T-cell (primary cell): ENCODE results near the gene CACNA1S. TPM values are rescaled to one million over a fixed set of nuclear protein-coding genes. Genes with fewer than 3 reads are reported as not detected.

ENCODE experiments used
- ATAC-seq, 4 experiments: fragments of 200-7000 bp in 3 of 4; fragments of 150-1000 bp in 1 of 4; cut with Tn5 transposase; replicated peaks in 1 of 4; 1 replicate in 3 of 4; 2 replicates in 1 of 4; pipeline ENCODE4 v1.10.0; 2021; ENCODE audit warnings: moderate library complexity in 3 of 4, mild to moderate bottlenecking in 2 of 4, moderate number of reproducible peaks in 1 of 4
- CTCF ChIA-PET, 2 donors: fragments of 300-600 bp; sonication (Branson Sonifier 250); formaldehyde crosslinking; loops; one replicate each; lab custom pipeline; 2022; ENCODE audit warnings: antibody characterized with exemption in 2 of 2; lab: Charles Lee
- POLR2A ChIA-PET, 2 donors: fragments of 300-600 bp; sonication (Branson Sonifier 250); formaldehyde crosslinking; loops; one replicate each; lab custom pipeline; 2022; ENCODE audit warnings: antibody characterized with exemption in 2 of 2; lab: Charles Lee
- DNase-seq, 35 experiments: peaks; one replicate each; pipeline versions ENCODE4 v3.0.0 to v3.0.0-alpha.2; 2013 to 2023
- H3K27ac ChIP-seq: one replicate; pipeline ENCODE4 v1.5.1; 2013; ENCODE audit warnings: low read length
- H3K27me3 ChIP-seq, 2 experiments: replicated peaks in 1 of 2; 1 replicate in 1 of 2; 2 replicates in 1 of 2; pipeline versions ENCODE4 v1.6.1 to v1.7.0; 2013; ENCODE audit warnings: low read length in 1 of 2, mixed read lengths in 1 of 2; ENCODE audit not compliant: control insufficient read depth in 2 of 2, insufficient read depth in 2 of 2; ENCODE audit errors: extremely low read depth in 1 of 2
- H3K36me3 ChIP-seq, 2 donors: 1 replicate in 1 of 2; 2 replicates in 1 of 2; pipeline versions ENCODE4 v1.6.1 to v1.7.0; 2013; ENCODE audit warnings: low read length in 1 of 2; ENCODE audit not compliant: control insufficient read depth in 2 of 2, insufficient read depth in 1 of 2; ENCODE audit errors: extremely low read depth in 1 of 2
- H3K4me1 ChIP-seq, 2 experiments: 1 replicate in 1 of 2; 2 replicates in 1 of 2; pipeline versions ENCODE4 v1.6.1 to v1.7.0; 2013; ENCODE audit warnings: low read length in 2 of 2, mixed read lengths in 1 of 2; ENCODE audit not compliant: insufficient read depth in 2 of 2, control insufficient read depth in 1 of 2; ENCODE audit errors: extremely low read depth in 1 of 2
- H3K4me3 ChIP-seq, 2 donors: 1 replicate in 1 of 2; 2 replicates in 1 of 2; pipeline versions ENCODE4 v1.5.1 to v1.7.0; 2013; ENCODE audit warnings: mild to moderate bottlenecking in 2 of 2, low read length in 1 of 2, moderate library complexity in 1 of 2; ENCODE audit not compliant: control insufficient read depth in 1 of 2; ENCODE audit errors: extremely low read depth in 1 of 2
- H3K9me3 ChIP-seq: 2 replicates; pipeline ENCODE4 v1.7.0; 2013
- H3K27ac Mint-ChIP-seq, 2 donors: one replicate each; pipeline ENCODE4 v1.8.0; 2020 to 2021; ENCODE audit warnings: mild to moderate bottlenecking in 2 of 2, mixed read lengths in 2 of 2
- H3K27me3 Mint-ChIP-seq, 2 donors: one replicate each; pipeline ENCODE4 v1.8.0; 2021 to 2022; ENCODE audit warnings: mixed read lengths in 2 of 2
- H3K36me3 Mint-ChIP-seq: one replicate; pipeline ENCODE4 v1.8.0; 2021; ENCODE audit warnings: mixed read lengths
- H3K4me1 Mint-ChIP-seq, 3 donors: one replicate each; pipeline ENCODE4 v1.8.0; 2020 to 2022; ENCODE audit warnings: mixed read lengths in 3 of 3, mild to moderate bottlenecking in 1 of 3
- H3K4me3 Mint-ChIP-seq, 3 donors: one replicate each; pipeline ENCODE4 v1.8.0; 2020 to 2022; ENCODE audit warnings: mild to moderate bottlenecking in 3 of 3, mixed read lengths in 3 of 3, moderate library complexity in 3 of 3
- H3K9me3 Mint-ChIP-seq, 3 donors: one replicate each; pipeline ENCODE4 v1.8.0; 2020 to 2022; ENCODE audit warnings: mixed read lengths in 3 of 3
- WGBS: methylation state at CpG from one replicate; pipeline ENCODE4 v1.1.5; 2013; ENCODE audit warnings: missing lambda C conversion rate; ENCODE audit not compliant: insufficient coverage; 5-methylcytosine and 5-hydroxymethylcytosine counted together
- total RNA-seq, 35 experiments: library from RNA in 6 of 35; stranded (reverse) in 6 of 35; fragments of 120-200 nt in 1 of 35; gene quantifications; one replicate each; pipeline versions ENCODE4 v1.2.1 to v1.2.4 and lab custom pipeline; 2013 to 2026

The CACNA1S gene
- total RNA-seq, 5 donors from 2014 or later (not counting 1 experiment from before 2014, with no cell fraction given) = not detected

DNA sequence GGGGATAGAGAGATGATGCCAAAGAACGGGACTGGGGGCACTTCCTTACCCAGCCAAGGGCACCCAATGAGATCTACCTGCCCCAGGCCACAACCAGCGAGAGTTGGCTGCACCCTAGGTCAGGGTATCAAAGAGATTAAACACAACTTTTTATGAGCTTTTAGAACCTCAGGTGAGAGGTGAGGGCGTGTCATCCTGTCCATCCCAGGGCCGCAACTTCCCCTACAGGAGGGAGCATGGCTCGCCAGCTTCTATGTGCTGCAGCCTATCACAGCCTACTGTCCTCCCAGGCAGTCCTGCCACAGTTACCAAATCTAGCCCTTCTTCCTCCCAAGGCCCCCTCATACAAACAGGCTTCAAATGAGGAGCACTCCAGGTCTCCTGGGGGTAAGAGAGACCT, 29.2 kb upstream of the CACNA1S start:
- H3K4me3 ChIP-seq = no peak overlapping the region
- H3K27ac Mint-ChIP-seq = no peak overlapping the region
- H3K9me3 Mint-ChIP-seq = no peaks in the 10 kb centered on the region
- no peaks in the 10 kb centered on the region for H3K4me1 Mint-ChIP-seq
- no peak overlapping the region for H3K27ac ChIP-seq
- H3K36me3 Mint-ChIP-seq = peaks cover 66% of the 10 kb centered on the region
- peaks cover 32 to 58% of the 10 kb centered on the region in 2 donors for H3K36me3 ChIP-seq
- no peaks in the 10 kb centered on the region for H3K27me3 ChIP-seq
- POLR2A ChIA-PET = interaction anchor here in 1 of 2 donors (0.6 kb wide), 1 partner anchor 28 kb away, joined by 5 read pairs; no protein-coding TSS in a partner anchor
- CTCF ChIA-PET = no interaction called here
- no peaks in the 10 kb centered on the region for H3K9me3 ChIP-seq
- H3K27me3 Mint-ChIP-seq = no peaks in the 10 kb centered on the region
- ATAC-seq = no peak
- no peaks in the 10 kb centered on the region for H3K4me1 ChIP-seq
- DNase-seq = no peak
- no peak overlapping the region for H3K4me3 Mint-ChIP-seq
- WGBS = 86% methylated on average over 2 of the region's 5 CpGs

DNA sequence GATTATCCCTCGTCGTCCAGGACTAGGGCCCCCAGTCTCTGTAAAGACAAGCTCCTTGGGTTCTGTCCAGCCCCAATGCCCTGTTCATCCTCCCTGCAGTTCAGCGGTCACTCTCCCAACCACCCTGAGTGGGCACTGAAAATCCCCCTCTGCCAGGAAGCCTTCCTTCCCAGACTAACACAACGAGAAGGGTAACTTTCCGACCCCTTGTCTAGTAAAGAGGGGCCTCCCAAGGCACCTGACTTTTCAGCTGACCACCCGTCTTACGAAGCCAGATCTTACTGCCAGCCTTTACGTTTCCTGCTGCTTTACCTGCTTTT, 28.7 kb upstream of the CACNA1S start:
- no peak for DNase-seq
- Mint-ChIP-seq H3K27me3 (no peaks in the 10 kb centered on the region), H3K4me1 (no peaks in the 10 kb centered on the region), H3K4me3 (no peak overlapping the region), H3K36me3 (peaks cover 62% of the 10 kb centered on the region), H3K9me3 (no peaks in the 10 kb centered on the region), H3K27ac (no peak overlapping the region)
- no peaks in the 10 kb centered on the region for H3K9me3 ChIP-seq
- H3K27me3 ChIP-seq = no peaks in the 10 kb centered on the region
- ChIA-PET CTCF (no interaction called here), POLR2A (interaction anchor here in 1 of 2 donors (0.6 kb wide), 1 partner anchor 27 kb away, joined by 5 read pairs; no protein-coding TSS in a partner anchor)
- no peak for ATAC-seq
- no peaks in the 10 kb centered on the region for H3K4me1 ChIP-seq
- H3K27ac ChIP-seq = no peak overlapping the region
- 97% methylated on average over 8 of the region's 8 CpGs for WGBS
- H3K4me3 ChIP-seq = no peak overlapping the region
- peaks cover 32 to 57% of the 10 kb centered on the region in 2 donors for H3K36me3 ChIP-seq

DNA sequence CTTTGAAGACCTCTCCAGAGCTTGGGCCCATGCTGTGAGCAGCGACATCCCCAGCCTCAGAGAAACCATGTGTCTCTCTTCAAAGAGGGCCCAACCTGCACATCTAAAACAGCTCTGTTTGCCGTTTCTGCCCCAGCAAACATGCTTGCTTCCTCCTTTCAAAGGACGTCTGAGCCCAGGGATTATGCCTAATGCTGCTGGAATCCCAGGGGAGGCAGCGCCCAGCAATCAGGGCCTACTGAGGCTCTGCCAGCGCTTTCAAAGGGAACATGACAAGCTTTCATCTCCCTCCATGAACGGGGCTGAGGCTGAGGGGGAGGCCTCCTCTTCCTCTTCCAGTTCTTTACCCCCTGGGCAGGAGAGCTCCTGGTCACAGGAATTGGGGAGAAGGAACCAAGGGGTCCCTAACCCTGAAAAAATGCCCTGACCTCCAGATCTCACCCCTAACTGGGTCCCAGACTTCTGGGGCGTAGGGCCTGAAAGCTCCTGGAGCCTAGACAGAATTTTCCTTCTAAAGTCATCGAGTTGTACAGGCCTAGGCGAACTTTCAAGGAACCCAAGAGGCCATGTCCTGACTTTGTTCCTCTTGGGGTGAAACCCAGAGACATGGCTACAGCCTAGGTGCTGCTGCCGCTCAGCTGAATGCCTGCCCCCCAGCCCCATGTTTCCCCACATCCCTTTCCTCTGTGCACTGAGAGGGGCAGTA, 28.2 kb upstream of the CACNA1S start:
- 90% methylated on average over 6 of the region's 10 CpGs for WGBS
- CTCF ChIA-PET = no interaction called here
- Mint-ChIP-seq H3K9me3 (no peaks in the 10 kb centered on the region), H3K36me3 (peaks cover 64% of the 10 kb centered on the region), H3K4me1 (no peaks in the 10 kb centered on the region), H3K27ac (no peak overlapping the region), H3K27me3 (no peaks in the 10 kb centered on the region), H3K4me3 (no peak overlapping the region)
- Histone ChIP-seq H3K9me3 (no peaks in the 10 kb centered on the region), H3K4me3 (no peak overlapping the region), H3K27me3 (no peaks in the 10 kb centered on the region), H3K36me3 (peaks cover 33 to 53% of the 10 kb centered on the region in 2 donors), H3K27ac (no peak overlapping the region), H3K4me1 (no peaks in the 10 kb centered on the region)
- ATAC-seq (no peak), DNase-seq (no peak)
- POLR2A ChIA-PET = interaction anchor here in 1 of 2 donors (0.6 kb wide), 1 partner anchor 27 kb away, joined by 5 read pairs; no protein-coding TSS in a partner anchor

DNA sequence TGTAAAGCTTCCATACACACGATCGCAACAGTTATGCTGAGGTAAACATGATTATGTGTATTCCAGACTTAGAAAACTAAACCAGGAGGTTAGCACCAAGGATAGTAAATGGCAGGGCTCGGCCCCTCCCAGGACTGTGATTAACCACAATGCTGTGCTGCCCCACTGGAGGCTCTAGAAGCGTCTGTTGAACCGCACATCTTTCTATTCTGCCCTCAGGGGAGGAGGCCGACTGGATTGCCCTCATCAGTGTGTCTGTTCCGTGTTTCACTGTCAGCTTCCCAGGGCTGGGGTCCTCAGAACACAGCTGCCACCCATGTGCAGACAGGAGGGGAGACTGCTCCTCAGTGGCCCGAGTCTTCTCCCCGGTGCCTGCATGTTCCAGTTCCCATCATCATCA, 27.5 kb upstream of the CACNA1S start:
- Histone ChIP-seq H3K4me1 (no peaks in the 10 kb centered on the region), H3K9me3 (no peaks in the 10 kb centered on the region), H3K27me3 (no peaks in the 10 kb centered on the region), H3K4me3 (no peak overlapping the region), H3K27ac (no peak overlapping the region), H3K36me3 (peaks cover 33 to 47% of the 10 kb centered on the region in 2 donors)
- DNase-seq = no peak
- H3K36me3 Mint-ChIP-seq = peaks cover 63% of the 10 kb centered on the region
- CTCF ChIA-PET = no interaction called here
- no peaks in the 10 kb centered on the region for H3K27me3 Mint-ChIP-seq
- H3K4me1 Mint-ChIP-seq = no peaks in the 10 kb centered on the region
- no peaks in the 10 kb centered on the region for H3K9me3 Mint-ChIP-seq
- H3K4me3 Mint-ChIP-seq = no peak overlapping the region
- no peak for ATAC-seq
- 97% methylated on average over 6 of the region's 9 CpGs for WGBS
- H3K27ac Mint-ChIP-seq = no peak overlapping the region
- POLR2A ChIA-PET = no interaction called here

DNA sequence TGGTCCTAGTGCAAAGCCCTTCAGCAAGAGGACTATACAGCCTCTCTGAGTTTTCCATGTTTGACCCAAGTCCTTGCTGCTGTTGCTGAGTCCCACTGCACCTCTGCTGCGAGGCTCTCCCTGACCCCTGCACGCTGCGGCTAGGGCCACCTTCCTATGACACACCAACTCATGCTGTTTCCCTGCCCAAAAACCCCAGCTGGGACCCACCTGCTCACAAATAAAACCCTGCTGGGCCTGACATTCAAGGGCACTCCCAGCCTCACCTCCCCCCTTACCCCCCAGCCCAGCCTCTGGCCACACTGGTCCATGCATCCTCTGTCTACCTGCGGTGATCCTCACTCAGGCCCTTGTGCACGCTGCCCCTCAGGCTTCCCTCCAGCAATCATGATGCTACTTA, 27.1 kb upstream of the CACNA1S start:
- CTCF ChIA-PET = no interaction called here
- Mint-ChIP-seq H3K36me3 (peaks cover 63% of the 10 kb centered on the region), H3K27ac (no peak overlapping the region)

DNA sequence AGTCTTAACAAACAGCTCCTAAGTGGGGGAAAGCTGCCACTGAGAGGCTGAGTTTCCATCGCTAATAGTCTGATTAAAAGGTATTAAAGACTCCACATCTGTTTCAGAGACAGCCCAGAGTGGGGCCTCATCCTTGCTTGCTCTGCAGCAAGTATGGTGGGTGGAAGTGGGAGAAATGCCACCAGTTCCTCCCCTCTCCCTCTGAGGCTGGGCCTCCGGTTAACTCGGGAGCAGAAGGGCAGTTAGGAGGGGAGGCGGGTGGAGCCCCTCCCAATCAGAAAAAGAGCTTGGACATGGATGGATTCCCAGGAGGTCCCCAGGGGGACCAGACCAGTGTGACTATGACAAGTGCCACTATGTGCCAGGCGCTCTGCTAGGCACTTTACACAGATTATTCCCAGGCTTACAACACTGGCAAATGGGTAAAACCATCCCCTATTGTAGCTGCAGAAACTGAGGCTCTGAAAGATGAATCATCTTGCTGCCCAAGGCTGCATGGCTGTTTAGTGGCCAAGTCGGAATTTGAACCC, 26.1 kb upstream of the CACNA1S start:
- Mint-ChIP-seq H3K4me1 (no peaks in the 10 kb centered on the region), H3K9me3 (no peaks in the 10 kb centered on the region), H3K4me3 (no peak overlapping the region), H3K27ac (no peak overlapping the region), H3K36me3 (peaks cover 53% of the 10 kb centered on the region), H3K27me3 (no peaks in the 10 kb centered on the region)
- Histone ChIP-seq H3K9me3 (no peaks in the 10 kb centered on the region), H3K27ac (no peak overlapping the region), H3K27me3 (no peaks in the 10 kb centered on the region), H3K36me3 (peaks cover 33 to 38% of the 10 kb centered on the region in 2 donors), H3K4me1 (no peaks in the 10 kb centered on the region), H3K4me3 (no peak overlapping the region)
- DNase-seq (no peak), ATAC-seq (no peak)
- WGBS = 85% methylated on average over 2 of the region's 6 CpGs
- ChIA-PET POLR2A (no interaction called here), CTCF (no interaction called here)

More for the DNA sequence above, 27.1 kb upstream of the CACNA1S start:
- Histone ChIP-seq H3K9me3 (no peaks in the 10 kb centered on the region), H3K27me3 (no peaks in the 10 kb centered on the region), H3K4me1 (no peaks in the 10 kb centered on the region), H3K4me3 (no peak overlapping the region), H3K36me3 (peaks cover 33 to 48% of the 10 kb centered on the region in 2 donors), H3K27ac (no peak overlapping the region)
- Mint-ChIP-seq H3K9me3 (no peaks in the 10 kb centered on the region), H3K4me3 (no peak overlapping the region), H3K27me3 (no peaks in the 10 kb centered on the region), H3K4me1 (no peaks in the 10 kb centered on the region)
- 97% methylated on average over 4 of the region's 5 CpGs for WGBS
- POLR2A ChIA-PET = no interaction called here
- DNase-seq = no peak
- no peak for ATAC-seq
